Chondrocyte (in vitro differentiated cells): Measurements from ENCODE around the gene B3GNT2. TPM values are rescaled to one million over a fixed set of nuclear protein-coding genes. Genes with fewer than 3 reads are reported as not detected.

Experiments used
- DNase-seq: peaks from one replicate; pipeline ENCODE4 v3.0.0; 2021; ENCODE audit warnings: mixed read lengths, low spot score
- H3K27ac Mint-ChIP-seq: one replicate; pipeline ENCODE4 v1.8.0; 2021; ENCODE audit warnings: mild to moderate bottlenecking, moderate library complexity, mixed read lengths; ENCODE audit not compliant: unreplicated experiment
- H3K27me3 Mint-ChIP-seq: 2 replicates; pipeline ENCODE4 v1.8.0; 2021; ENCODE audit warnings: low read depth, mixed read lengths
- H3K36me3 Mint-ChIP-seq: 2 replicates; pipeline ENCODE4 v1.8.0; 2021; ENCODE audit warnings: low read depth, mixed read lengths
- H3K4me1 Mint-ChIP-seq: 2 replicates; pipeline ENCODE4 v1.8.0; 2021; ENCODE audit warnings: low read depth, mild to moderate bottlenecking, mixed read lengths
- H3K4me3 Mint-ChIP-seq: one replicate; pipeline ENCODE4 v1.8.0; 2021; ENCODE audit warnings: mild to moderate bottlenecking, moderate library complexity, mixed read lengths; ENCODE audit not compliant: unreplicated experiment
- H3K9me3 Mint-ChIP-seq: 2 replicates; pipeline ENCODE4 v1.8.0; 2021; ENCODE audit warnings: low read depth, mixed read lengths
- CTCF ChIP-seq: fragments of 200-600 bp; sonication (generic); IDR thresholded peaks from 2 replicates; pipeline ENCODE4 v1.5.0; 2021; ENCODE audit warnings: antibody characterized with exemption, mild to moderate bottlenecking, moderate library complexity
- total RNA-seq: library from RNA; stranded (reverse); gene quantifications from 3 replicates; pipeline ENCODE4 v1.2.1, GENCODE V29; 2021

B3GNT2 gene
- total RNA-seq, 1 donor from 2014 or later: 22.4 TPM

GRCh38 chr2:62238236-62238635 lies 42.3 kb downstream of the B3GNT2 start:
- H3K27me3 Mint-ChIP-seq: no peaks in the 10 kb centered on the region
- H3K36me3 Mint-ChIP-seq: no peaks in the 10 kb centered on the region
- no peak overlapping the region for H3K27ac Mint-ChIP-seq
- H3K4me1 Mint-ChIP-seq: peaks cover 3% of the 10 kb centered on the region
- H3K4me3 Mint-ChIP-seq: no peak overlapping the region
- H3K9me3 Mint-ChIP-seq: no peaks in the 10 kb centered on the region
- DNase-seq: no peak
- no peak for TF ChIP-seq CTCF

- Mint-ChIP-seq H3K36me3 (no peaks in the 10 kb centered on the region), H3K27ac (no peak overlapping the region), H3K27me3 (no peaks in the 10 kb centered on the region), H3K4me3 (no peak overlapping the region), H3K9me3 (no peaks in the 10 kb centered on the region), H3K4me1 (no peaks in the 10 kb centered on the region)
- DNase-seq: no peak
- TF ChIP-seq CTCF: no peak
Measured at GRCh38 chr2:62240546-62240945, 44.6 kb downstream of the B3GNT2 start.

- H3K27ac Mint-ChIP-seq: no peak overlapping the region
- H3K36me3 Mint-ChIP-seq: no peaks in the 10 kb centered on the region
- TF ChIP-seq CTCF: no peak
- H3K27me3 Mint-ChIP-seq: no peaks in the 10 kb centered on the region
- DNase-seq: no peak
- no peaks in the 10 kb centered on the region for H3K4me1 Mint-ChIP-seq
- no peaks in the 10 kb centered on the region for H3K9me3 Mint-ChIP-seq
- H3K4me3 Mint-ChIP-seq: no peak overlapping the region
Measured at GRCh38 chr2:62243983-62244382, 48.1 kb downstream of the B3GNT2 start.

GRCh38 chr2:62248226-62248625 lies 52.3 kb downstream of the B3GNT2 start:
- TF ChIP-seq CTCF: no peak
- Mint-ChIP-seq H3K4me3 (no peak overlapping the region), H3K27me3 (no peaks in the 10 kb centered on the region), H3K9me3 (no peaks in the 10 kb centered on the region), H3K4me1 (peaks cover 5% of the 10 kb centered on the region), H3K36me3 (no peaks in the 10 kb centered on the region), H3K27ac (no peak overlapping the region)
- DNase-seq: no peak

- Mint-ChIP-seq H3K27ac (no peak overlapping the region), H3K36me3 (no peaks in the 10 kb centered on the region), H3K4me1 (peaks cover 5% of the 10 kb centered on the region), H3K4me3 (no peak overlapping the region), H3K9me3 (peaks cover 6% of the 10 kb centered on the region), H3K27me3 (no peaks in the 10 kb centered on the region)
- DNase-seq: no peak
- TF ChIP-seq CTCF: no peak
Measured at GRCh38 chr2:62250239-62250638, 54.3 kb downstream of the B3GNT2 start.
